ENCODE data around the gene ADSS1.

Gene ADSS1

DNA sequence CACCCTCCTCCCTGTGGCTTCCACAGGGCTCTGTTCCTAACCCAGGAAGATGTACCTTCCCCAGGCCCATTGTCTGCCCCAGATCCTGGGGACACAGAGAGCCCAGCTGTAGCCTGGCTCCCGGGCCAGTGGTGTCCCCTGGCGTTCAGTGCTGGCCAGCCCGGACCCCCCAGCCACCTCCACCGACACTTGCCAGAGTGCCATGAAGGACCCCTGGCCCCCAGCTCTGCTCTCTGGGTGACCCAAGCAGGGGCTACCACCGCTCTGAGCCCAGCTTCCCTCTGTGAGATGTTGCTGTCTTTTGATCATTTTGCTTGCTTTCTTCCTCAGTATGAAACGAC lies 28.4 kb upstream of the ADSS1 start:
- peak overlapping the region; percentile 13; the same call in 1 of the 2 replicates for H3K27ac ChIP-seq

DNA sequence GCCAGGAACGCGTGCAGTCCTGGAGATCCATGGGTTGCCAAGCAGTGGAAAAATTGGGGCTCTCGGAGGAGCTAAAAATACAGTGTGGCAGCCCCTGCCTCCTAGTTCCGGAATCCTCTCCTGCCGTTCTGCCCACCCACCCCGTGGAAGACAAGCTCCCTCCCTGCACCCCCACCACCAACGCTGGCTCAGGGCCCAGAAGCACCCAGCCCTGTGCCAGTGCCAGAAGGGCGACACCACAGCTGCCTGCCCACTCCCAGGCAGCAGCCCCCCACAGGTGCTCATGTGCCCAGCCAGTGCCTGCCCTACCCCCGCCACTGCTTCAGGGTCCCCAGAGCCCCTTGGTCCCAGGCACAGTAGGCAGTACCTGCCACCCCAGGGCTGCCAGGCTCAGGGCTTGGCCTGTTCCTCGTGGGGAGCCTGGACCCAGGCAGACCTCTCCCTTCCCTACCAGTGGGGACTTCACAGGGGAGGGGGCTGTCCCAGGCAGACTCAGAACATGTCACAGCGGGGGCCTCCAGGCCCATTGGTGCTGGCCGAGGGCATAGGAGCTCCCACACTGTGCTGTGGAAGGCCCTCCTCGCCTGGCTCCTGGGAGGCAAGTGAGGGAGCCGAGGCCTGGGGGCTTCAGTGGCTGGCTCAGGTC lies 27.2 kb upstream of the ADSS1 start:
- DNase-seq (ENCODE audit: low read depth, low spot score): no peak
- no peak for TF ChIP-seq EZH2 (IDR thresholded peaks at IDR 0.05)
- no peak for TF ChIP-seq FOXP2 (optimal IDR thresholded peaks at IDR 0.05; ENCODE audit: control extremely low read depth, extremely low read length, insufficient read depth)
- no peak for TF ChIP-seq POLR2AphosphoS5 (IDR thresholded peaks at IDR 0.05; ENCODE audit: borderline replicate concordance, low read depth, low read length)
- Histone ChIP-seq H3K36me3 (ENCODE audit: insufficient read depth, low read length) (no peaks in the 10 kb centered on the region), H3K4me3 (no peak overlapping the region), H3K9ac (ENCODE audit: insufficient read length) (no peak overlapping the region), H3K27ac (no peak overlapping the region), H3K9me3 (ENCODE audit: low read depth, low read length) (no peaks in the 10 kb centered on the region)

More for the DNA sequence above, 28.4 kb upstream of the ADSS1 start:
- H3K36me3 ChIP-seq (ENCODE audit: insufficient read depth, low read length): no peaks in the 10 kb centered on the region
- no peaks in the 10 kb centered on the region for H3K9me3 ChIP-seq (ENCODE audit: low read depth, low read length)
- no peak overlapping the region for H3K9ac ChIP-seq (ENCODE audit: insufficient read length)
- TF ChIP-seq FOXP2 (optimal IDR thresholded peaks at IDR 0.05; ENCODE audit: control extremely low read depth, extremely low read length, insufficient read depth) (no peak), POLR2AphosphoS5 (IDR thresholded peaks at IDR 0.05; ENCODE audit: borderline replicate concordance, low read depth, low read length) (no peak), EZH2 (IDR thresholded peaks at IDR 0.05) (no peak)
- DNase-seq (ENCODE audit: low read depth, low spot score): no peak
- no peak overlapping the region for H3K4me3 ChIP-seq

DNA sequence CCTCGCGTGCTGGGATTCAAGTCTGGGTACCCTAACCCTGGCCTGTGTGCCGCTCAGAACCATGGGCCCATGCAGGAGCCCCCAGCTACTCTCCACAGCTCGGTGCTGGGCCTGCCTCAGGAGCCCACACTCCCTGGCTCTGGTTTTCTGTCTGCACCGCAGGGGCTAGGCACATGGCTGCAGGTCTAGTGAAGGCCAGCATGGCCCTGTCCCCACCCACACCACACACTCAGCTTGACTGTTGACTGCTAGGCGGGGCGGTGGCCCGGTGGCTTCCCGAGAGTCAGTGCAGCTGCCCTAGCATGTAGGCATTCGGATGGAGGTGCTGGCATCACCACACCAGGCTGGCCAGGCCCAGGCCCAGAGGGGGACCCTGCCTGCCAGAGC lies 26.7 kb upstream of the ADSS1 start:
- Histone ChIP-seq H3K4me3 (no peak overlapping the region), H3K9ac (ENCODE audit: insufficient read length) (no peak overlapping the region), H3K9me3 (ENCODE audit: low read depth, low read length) (no peaks in the 10 kb centered on the region), H3K36me3 (ENCODE audit: insufficient read depth, low read length) (no peaks in the 10 kb centered on the region), H3K27ac (no peak overlapping the region)
- no peak for TF ChIP-seq FOXP2 (optimal IDR thresholded peaks at IDR 0.05; ENCODE audit: control extremely low read depth, extremely low read length, insufficient read depth)
- TF ChIP-seq POLR2AphosphoS5 (IDR thresholded peaks at IDR 0.05; ENCODE audit: borderline replicate concordance, low read depth, low read length): no peak
- TF ChIP-seq EZH2 (IDR thresholded peaks at IDR 0.05): no peak
- no peak for DNase-seq (ENCODE audit: low read depth, low spot score)

GRCh38 chr14:104697892-104698583 lies 26.0 kb upstream of the ADSS1 start:
- Histone ChIP-seq H3K27ac (peak overlapping the region; percentile 62; the same call in 1 of the 2 replicates), H3K9ac (ENCODE audit: insufficient read length) (no peak overlapping the region), H3K36me3 (ENCODE audit: insufficient read depth, low read length) (no peaks in the 10 kb centered on the region; the same call in 1 of the 2 replicates), H3K9me3 (ENCODE audit: low read depth, low read length) (no peaks in the 10 kb centered on the region), H3K4me3 (no peak overlapping the region)
- no peak for DNase-seq (ENCODE audit: low read depth, low spot score)
- TF ChIP-seq EZH2 (IDR thresholded peaks at IDR 0.05) (no peak), POLR2AphosphoS5 (IDR thresholded peaks at IDR 0.05; ENCODE audit: borderline replicate concordance, low read depth, low read length) (no peak), FOXP2 (optimal IDR thresholded peaks at IDR 0.05; ENCODE audit: control extremely low read depth, extremely low read length, insufficient read depth) (no peak)

DNA sequence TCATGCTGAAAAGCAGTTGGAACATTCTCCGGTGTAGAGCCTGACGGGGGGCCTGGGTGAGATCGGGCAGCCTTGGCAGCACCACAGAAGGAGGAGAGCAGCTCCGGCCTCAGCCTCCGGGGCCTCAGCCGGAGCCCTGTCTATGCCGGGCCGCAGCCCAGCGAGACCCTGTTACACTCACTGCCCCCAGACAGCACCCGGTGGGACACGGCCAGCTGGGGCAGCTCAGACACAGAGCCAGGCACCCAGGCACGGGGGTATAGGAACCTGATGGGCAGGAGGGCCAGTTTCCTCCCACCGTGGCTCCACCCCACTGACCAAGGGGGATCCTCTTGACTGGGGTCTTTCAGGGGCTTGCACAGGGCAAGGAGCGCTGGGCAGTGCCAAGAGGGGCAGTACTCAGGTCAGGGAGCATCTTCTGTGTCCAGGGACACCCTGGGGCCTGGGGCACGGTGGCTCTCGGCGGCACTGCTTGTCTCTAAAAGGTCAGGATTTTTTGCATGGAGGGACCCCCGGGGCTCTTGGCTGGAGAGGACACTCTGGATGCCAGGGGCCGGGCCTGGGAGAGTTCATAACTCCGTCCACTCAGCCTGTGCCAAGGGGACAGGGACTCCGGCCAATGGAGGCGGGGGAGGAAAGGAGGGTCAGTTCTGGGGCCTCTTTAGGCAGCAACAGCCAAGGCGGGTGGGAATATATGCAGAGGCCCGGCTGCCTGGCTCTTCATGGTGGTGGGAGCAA lies 25.2 kb upstream of the ADSS1 start:
- no peak for DNase-seq (ENCODE audit: low read depth, low spot score)
- TF ChIP-seq POLR2AphosphoS5 (IDR thresholded peaks at IDR 0.05; ENCODE audit: borderline replicate concordance, low read depth, low read length) (no peak), EZH2 (IDR thresholded peaks at IDR 0.05) (no peak), FOXP2 (optimal IDR thresholded peaks at IDR 0.05; ENCODE audit: control extremely low read depth, extremely low read length, insufficient read depth) (no peak)
- Histone ChIP-seq H3K27ac (no peak overlapping the region), H3K9ac (ENCODE audit: insufficient read length) (no peak overlapping the region), H3K36me3 (ENCODE audit: insufficient read depth, low read length) (peaks cover 7% of the 10 kb centered on the region; the same call in 1 of the 2 replicates), H3K4me3 (no peak overlapping the region), H3K9me3 (ENCODE audit: low read depth, low read length) (no peaks in the 10 kb centered on the region)

- TF ChIP-seq FOXP2 (optimal IDR thresholded peaks at IDR 0.05; ENCODE audit: control extremely low read depth, extremely low read length, insufficient read depth): no peak
- TF ChIP-seq EZH2 (IDR thresholded peaks at IDR 0.05): no peak
- no peak for TF ChIP-seq POLR2AphosphoS5 (IDR thresholded peaks at IDR 0.05; ENCODE audit: borderline replicate concordance, low read depth, low read length)
- H3K36me3 ChIP-seq (ENCODE audit: insufficient read depth, low read length): peaks cover 12% of the 10 kb centered on the region; the same call in 1 of the 2 replicates
Observed at GRCh38 chr14:104699426-104699748, 24.6 kb upstream of the ADSS1 start.

GRCh38 chr14:104700225-104700651 lies 23.8 kb upstream of the ADSS1 start:
- DNase-seq (ENCODE audit: low read depth, low spot score): no peak
- no peak overlapping the region for H3K27ac ChIP-seq
- no peak overlapping the region for H3K4me3 ChIP-seq
- H3K9me3 ChIP-seq (ENCODE audit: low read depth, low read length): no peaks in the 10 kb centered on the region
- no peak for TF ChIP-seq FOXP2 (optimal IDR thresholded peaks at IDR 0.05; ENCODE audit: control extremely low read depth, extremely low read length, insufficient read depth)
- no peak for TF ChIP-seq POLR2AphosphoS5 (IDR thresholded peaks at IDR 0.05; ENCODE audit: borderline replicate concordance, low read depth, low read length)
- TF ChIP-seq EZH2 (IDR thresholded peaks at IDR 0.05): no peak
- peaks cover 16% of the 10 kb centered on the region; the same call in 1 of the 2 replicates for H3K36me3 ChIP-seq (ENCODE audit: insufficient read depth, low read length)
- no peak overlapping the region for H3K9ac ChIP-seq (ENCODE audit: insufficient read length)

More at GRCh38 chr14:104699426-104699748, 24.6 kb upstream of the ADSS1 start:
- no peak for DNase-seq (ENCODE audit: low read depth, low spot score)
- Histone ChIP-seq H3K9ac (ENCODE audit: insufficient read length) (no peak overlapping the region), H3K4me3 (no peak overlapping the region), H3K27ac (no peak overlapping the region), H3K9me3 (ENCODE audit: low read depth, low read length) (no peaks in the 10 kb centered on the region)

GRCh38 chr14:104700747-104701217 lies 23.2 kb upstream of the ADSS1 start:
- no peak for TF ChIP-seq FOXP2 (optimal IDR thresholded peaks at IDR 0.05; ENCODE audit: control extremely low read depth, extremely low read length, insufficient read depth)
- TF ChIP-seq POLR2AphosphoS5 (IDR thresholded peaks at IDR 0.05; ENCODE audit: borderline replicate concordance, low read depth, low read length): no peak
- TF ChIP-seq EZH2 (IDR thresholded peaks at IDR 0.05): no peak
- no peak overlapping the region for H3K27ac ChIP-seq
- no peak overlapping the region for H3K4me3 ChIP-seq
- H3K36me3 ChIP-seq (ENCODE audit: insufficient read depth, low read length): peaks cover 16% of the 10 kb centered on the region; the same call in 1 of the 2 replicates
- DNase-seq (ENCODE audit: low read depth, low spot score): no peak
- no peaks in the 10 kb centered on the region for H3K9me3 ChIP-seq (ENCODE audit: low read depth, low read length)
- H3K9ac ChIP-seq (ENCODE audit: insufficient read length): no peak overlapping the region

Measured in SK-N-MC (cell line).